Stimulated activated CD4-positive, alpha-beta T cell treated with anti-CD3 and anti-CD28 coated beads, TNF-alpha, amount 100 ng/mL, for 48 hours (primary cell): ENCODE data around the gene GPRC5A.

Experiments used
- DNase-seq, 3 donors: peaks; one replicate each; pipeline ENCODE4 v3.0.0-alpha.2; 2020; ENCODE audit warnings: low read depth in 3 of 3

GPRC5A gene

GRCh38 chr12:12941450-12942350 lies 50.3 kb downstream of the GPRC5A start:
- DNase-seq: no peak

GRCh38 chr12:12943586-12944260 lies 52.4 kb downstream of the GPRC5A start:
- DNase-seq: no peak

- DNase-seq: no peak
Measured at GRCh38 chr12:12945591-12945990, 54.2 kb downstream of the GPRC5A start.

GRCh38 chr12:12946686-12947355 lies 55.5 kb downstream of the GPRC5A start:
- DNase-seq: no peak

- DNase-seq: no peak
Measured at GRCh38 chr12:12947902-12948301, 56.5 kb downstream of the GPRC5A start.

GRCh38 chr12:12951504-12951903 lies 60.1 kb downstream of the GPRC5A start:
- no peak for DNase-seq

- no peak for DNase-seq
Measured at GRCh38 chr12:12952036-12952435, 60.7 kb downstream of the GPRC5A start, which contains the start of gene GPRC5D. Gene GPRC5D, minus strand, starts transcription at chr12:12952170. Its CDS starts 1,786 bp downstream, at chr12:12950384.

GRCh38 chr12:12954356-12954755 lies 63.0 kb downstream of the GPRC5A start:
- DNase-seq: no peak

GRCh38 chr12:12954878-12955625 lies 63.7 kb downstream of the GPRC5A start:
- DNase-seq: no peak

GRCh38 chr12:12958886-12959285 lies 67.5 kb downstream of the GPRC5A start:
- no peak for DNase-seq

GRCh38 chr12:12960639-12961209 lies 69.4 kb downstream of the GPRC5A start:
- DNase-seq: no peak

GRCh38 chr12:12964255-12964654 lies 72.9 kb downstream of the GPRC5A start:
- DNase-seq: no peak

- no peak for DNase-seq
Measured at GRCh38 chr12:12965836-12966235, 74.5 kb downstream of the GPRC5A start.
